MCF 10A (cell line): ENCODE measurements around the gene WNT3A. TPM values are rescaled to one million over a fixed set of nuclear protein-coding genes. Genes with fewer than 3 reads are reported as not detected.

Experiments
- BruUV-seq: library from RNA; stranded (reverse); fragments of 400-500 nt; replicated peaks from 2 replicates; lab custom pipeline; 2021; lab: Mats Ljungman, UMichigan
- CTCF ChIA-PET: fragments of 300-600 bp; sonication (Branson Sonifier 250); formaldehyde crosslinking; extraction: SDS; loops from one replicate; lab custom pipeline; 2021; ENCODE audit warnings: antibody characterized with exemption, inconsistent platforms; lab: Yijun Ruan, JAX
- POLR2A ChIA-PET: fragments of 300-600, 350-650 bp; sonication (Branson Sonifier 250); formaldehyde crosslinking; extraction: SDS; loops from one replicate; lab custom pipeline; 2020; ENCODE audit warnings: antibody characterized with exemption, inconsistent platforms; lab: Yijun Ruan, JAX
- DNase-seq: peaks from one replicate; pipeline ENCODE4 v3.0.0-alpha.2; 2018; ENCODE audit not compliant: unreplicated experiment
- H3K27ac Mint-ChIP-seq: one replicate; pipeline ENCODE4 v1.8.0; 2022; ENCODE audit warnings: mild to moderate bottlenecking, low read depth, mixed read lengths; ENCODE audit not compliant: unreplicated experiment
- H3K27me3 Mint-ChIP-seq: one replicate; pipeline ENCODE4 v1.8.0; 2022; ENCODE audit warnings: mixed read lengths; ENCODE audit not compliant: insufficient read depth, unreplicated experiment
- H3K36me3 Mint-ChIP-seq: one replicate; pipeline ENCODE4 v1.8.0; 2022; ENCODE audit warnings: mild to moderate bottlenecking, moderate library complexity, mixed read lengths; ENCODE audit not compliant: insufficient read depth, unreplicated experiment
- H3K4me1 Mint-ChIP-seq: one replicate; pipeline ENCODE4 v1.8.0; 2022; ENCODE audit warnings: mixed read lengths; ENCODE audit not compliant: insufficient read depth, unreplicated experiment
- H3K4me3 Mint-ChIP-seq: one replicate; pipeline ENCODE4 v1.8.0; 2022; ENCODE audit warnings: mild to moderate bottlenecking, moderate library complexity, mixed read lengths; ENCODE audit not compliant: unreplicated experiment
- H3K9me3 Mint-ChIP-seq: one replicate; pipeline ENCODE4 v1.8.0; 2022; ENCODE audit warnings: mixed read lengths; ENCODE audit not compliant: unreplicated experiment
- CTCF ChIP-seq: fragments of 200-600 bp; IDR thresholded peaks from one replicate; pipeline ENCODE4 v1.8.0; 2022; ENCODE audit warnings: antibody characterized with exemption, mild to moderate bottlenecking; ENCODE audit not compliant: unreplicated experiment
- intact Hi-C: fragments of 100-400 bp; cut with micrococcal nuclease; formaldehyde crosslinking; loops from 2 replicates; pipeline ENCODE4 v1.14.1; 2022
- total RNA-seq: library from RNA; stranded (reverse); gene quantifications from 2 replicates; pipeline ENCODE4 v1.2.3, GENCODE V29; 2022

WNT3A gene
- total RNA-seq, 1 experiment from 2014 or later = not detected

GRCh38 chr1:228006034-228006785 lies 588 bp upstream of the WNT3A start:
- Mint-ChIP-seq H3K36me3 (peaks cover 4% of the 10 kb centered on the region), H3K4me1 (peaks cover 10% of the 10 kb centered on the region), H3K27ac (no peak overlapping the region), H3K27me3 (peaks cover 37% of the 10 kb centered on the region), H3K4me3 (no peak overlapping the region), H3K9me3 (no peaks in the 10 kb centered on the region)
- no TSS peak for BruUV-seq
- no peak for DNase-seq
- CTCF ChIA-PET = interaction anchor here (0.6 to 4.5 kb wide), 14 partner anchors 12 to 508 kb away, joined by 3 to 42 read pairs (median 4); partner anchors contain the start of gene ARF1
- TF ChIP-seq CTCF = no peak
- intact Hi-C loops = no loop called here
- POLR2A ChIA-PET = interaction anchor here (0.6 to 12.0 kb wide), 4 partner anchors 78 to 522 kb away, joined by 3 to 114 read pairs (median 3); partner anchors contain the start of gene ARF1

GRCh38 chr1:228007049-228007800 lies 427 bp downstream of the WNT3A start:
- ChIA-PET POLR2A (interaction anchor here (12.0 kb wide), 1 partner anchor 77 kb away, joined by 114 read pairs; the partner anchor contains the start of gene ARF1), CTCF (interaction anchor here (1.0 to 4.5 kb wide), 3 partner anchors 8 to 76 kb away, joined by 4 to 42 read pairs (median 7); partner anchors contain the start of gene ARF1)
- no peak for TF ChIP-seq CTCF
- H3K36me3 Mint-ChIP-seq = peaks cover 4% of the 10 kb centered on the region
- H3K27me3 Mint-ChIP-seq = peaks cover 37% of the 10 kb centered on the region
- no peaks in the 10 kb centered on the region for H3K9me3 Mint-ChIP-seq
- BruUV-seq = no TSS peak
- H3K4me1 Mint-ChIP-seq = peaks cover 10% of the 10 kb centered on the region
- DNase-seq = no peak
- H3K27ac Mint-ChIP-seq = no peak overlapping the region
- intact Hi-C loops = no loop called here
- H3K4me3 Mint-ChIP-seq = peak overlapping the region; percentile 37

- no TSS peak for BruUV-seq
- no peak overlapping the region for H3K27ac Mint-ChIP-seq
- ChIA-PET POLR2A (no interaction called here), CTCF (interaction anchor here (1.2 kb wide), 1 partner anchor 9 kb away, joined by 4 read pairs; no protein-coding TSS in a partner anchor)
- H3K9me3 Mint-ChIP-seq = no peaks in the 10 kb centered on the region
- DNase-seq = no peak
- peaks cover 4% of the 10 kb centered on the region for H3K36me3 Mint-ChIP-seq
- H3K4me3 Mint-ChIP-seq = no peak overlapping the region
- peaks cover 10% of the 10 kb centered on the region for H3K4me1 Mint-ChIP-seq
- intact Hi-C loops = no loop called here
- TF ChIP-seq CTCF = no peak
- peaks cover 37% of the 10 kb centered on the region for H3K27me3 Mint-ChIP-seq
These were observed 1.1 kb downstream of the WNT3A start for GRCh38 chr1:228007801-228008341.
